Camera-type eye (tissue), 1 donor: ENCODE data around the gene TMEM238. TPM values are rescaled to one million over a fixed set of nuclear protein-coding genes. Genes with fewer than 3 reads are reported as not detected.

Experiments used
- total RNA-seq: library from RNA; depleted of rRNA; stranded (reverse); fragments of >200 nt; gene quantifications from one replicate; pipeline ENCODE4 v1.2.3, GENCODE V29; 2014

Gene TMEM238
- 0.99 TPM for total RNA-seq

GRCh38 chr19:55384131-55384919, at the start of gene TMEM238:
Gene TMEM238 (minus strand): TSS chr19:55384292. CDS start chr19:55384259, 33 bp downstream.

GRCh38 chr19:55407550-55407799, 23.4 kb upstream of the TMEM238 start, which contains the start of gene UBE2S:
Gene UBE2S (minus strand): TSS chr19:55407788. CDS start chr19:55407589, 199 bp downstream.

GRCh38 chr19:55385724-55386492, 1.8 kb upstream of the TMEM238 start, which contains the start of gene RPL28:
Gene RPL28 (plus strand): TSS chr19:55385932. CDS start chr19:55386358, 426 bp downstream.

GRCh38 chr19:55376241-55376933, 7.7 kb downstream of the TMEM238 start, which contains the start of gene TMEM190:
Gene TMEM190 (plus strand): TSS chr19:55376826. CDS start chr19:55376854, 28 bp downstream.

GRCh38 chr19:55370305-55370988, 13.6 kb downstream of the TMEM238 start, which contains the start of gene IL11:
Gene IL11 (minus strand): TSS chr19:55370463. CDS start chr19:55370310, 153 bp downstream.

GRCh38 chr19:55362990-55363716, 20.9 kb downstream of the TMEM238 start, which contains the start of gene GARIN5B:
Gene GARIN5B (minus strand): TSS chr19:55363260. CDS start chr19:55363066, 194 bp downstream.

GRCh38 chr19:55354698-55355212, 29.3 kb downstream of the TMEM238 start, which contains the start of gene COX6B2:
Gene COX6B2 (minus strand): TSS chr19:55354719. CDS start chr19:55354521, 198 bp downstream.

GRCh38 chr19:55339105-55339888, 44.8 kb downstream of the TMEM238 start, which contains the start of gene KMT5C:
Gene KMT5C (plus strand): TSS chr19:55339876. CDS start chr19:55341937, 2,061 bp downstream.

Other genes starting within 250 kb of the TMEM238 start
- 49.5 TPM for gene TNNT1, start 235.1 kb downstream of the TMEM238 start, total RNA-seq
- 2.1 TPM for gene TNNI3, start 226.6 kb downstream of the TMEM238 start, total RNA-seq
- 2.0 TPM for gene DNAAF3, start 217.7 kb downstream of the TMEM238 start, total RNA-seq
- gene SYT5, start 204.0 kb downstream of the TMEM238 start, total RNA-seq = 16.4 TPM
- 6.1 TPM for gene PTPRH, start 174.8 kb downstream of the TMEM238 start, total RNA-seq
- 1.1 TPM for gene TMEM86B, start 155.5 kb downstream of the TMEM238 start, total RNA-seq
- 30.6 TPM for gene PPP6R1, start 125.3 kb downstream of the TMEM238 start, total RNA-seq
- 31.0 TPM for gene HSPBP1, start 104.2 kb downstream of the TMEM238 start, total RNA-seq
- 32.5 TPM for gene BRSK1, start 100.3 kb downstream of the TMEM238 start, total RNA-seq
- gene TMEM150B, start 59.0 kb downstream of the TMEM238 start, total RNA-seq = 1.1 TPM
- 40.3 TPM for gene KMT5C, start 44.4 kb downstream of the TMEM238 start, total RNA-seq
- 0.60 TPM for gene COX6B2, start 29.6 kb downstream of the TMEM238 start, total RNA-seq
- not detected for gene GARIN5B, start 21.0 kb downstream of the TMEM238 start, total RNA-seq
- gene IL11, start 13.8 kb downstream of the TMEM238 start, total RNA-seq = 1.1 TPM
- gene TMEM190, start 7.5 kb downstream of the TMEM238 start, total RNA-seq = not detected
- 472 TPM for gene RPL28, start 1.6 kb upstream of the TMEM238 start, total RNA-seq
- 21.2 TPM for gene UBE2S, start 23.5 kb upstream of the TMEM238 start, total RNA-seq
- gene SHISA7, start 59.0 kb upstream of the TMEM238 start, total RNA-seq = 1.5 TPM
- 22.9 TPM for gene ISOC2, start 77.3 kb upstream of the TMEM238 start, total RNA-seq
- gene C19orf85, start 80.5 kb upstream of the TMEM238 start, total RNA-seq = not detected
- 2.3 TPM for gene ZNF628, start 92.3 kb upstream of the TMEM238 start, total RNA-seq
- gene NAT14, start 100.9 kb upstream of the TMEM238 start, total RNA-seq = 13.0 TPM
- 20.5 TPM for gene SSC5D, start 104.1 kb upstream of the TMEM238 start, total RNA-seq
- gene SBK2, start 152.8 kb upstream of the TMEM238 start, total RNA-seq = 0.99 TPM
- gene SBK3, start 161.3 kb upstream of the TMEM238 start, total RNA-seq = not detected
- gene ZNF579, start 196.6 kb upstream of the TMEM238 start, total RNA-seq = 3.6 TPM
- 8.7 TPM for gene FIZ1, start 215.2 kb upstream of the TMEM238 start, total RNA-seq
- gene ZNF524, start 216.0 kb upstream of the TMEM238 start, total RNA-seq = 10.4 TPM
- 5.4 TPM for gene ZNF865, start 221.4 kb upstream of the TMEM238 start, total RNA-seq
- gene ZNF784, start 240.3 kb upstream of the TMEM238 start, total RNA-seq = 9.3 TPM